CD4-positive, alpha-beta T cell treated with Interleukin-10 for 1 hour (primary cell): ENCODE results near the gene DLGAP1.

Experiments used
- DNase-seq: peaks from one replicate; pipeline ENCODE4 v3.0.0-alpha.2; 2020

Gene DLGAP1

DNA sequence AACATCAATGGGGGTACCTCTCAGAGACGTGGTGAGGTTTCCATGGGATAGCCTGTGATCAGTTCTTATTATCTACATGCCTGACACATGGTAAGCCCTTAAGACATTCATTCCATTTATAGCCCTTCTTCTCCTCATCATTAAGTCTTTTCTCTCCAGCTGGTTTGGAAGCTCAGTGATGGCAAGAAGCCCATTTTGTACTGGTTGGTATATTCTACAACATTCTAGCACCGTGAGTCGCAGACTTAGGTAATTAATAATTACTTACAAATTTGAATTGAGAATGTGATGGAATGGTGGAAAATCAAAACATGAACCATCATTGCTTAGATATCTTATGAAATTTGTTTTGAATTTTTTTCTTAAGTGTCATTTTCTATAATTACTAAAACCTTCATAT, 472.6 kb downstream of the DLGAP1 start:
- DNase-seq: no peak

DNA sequence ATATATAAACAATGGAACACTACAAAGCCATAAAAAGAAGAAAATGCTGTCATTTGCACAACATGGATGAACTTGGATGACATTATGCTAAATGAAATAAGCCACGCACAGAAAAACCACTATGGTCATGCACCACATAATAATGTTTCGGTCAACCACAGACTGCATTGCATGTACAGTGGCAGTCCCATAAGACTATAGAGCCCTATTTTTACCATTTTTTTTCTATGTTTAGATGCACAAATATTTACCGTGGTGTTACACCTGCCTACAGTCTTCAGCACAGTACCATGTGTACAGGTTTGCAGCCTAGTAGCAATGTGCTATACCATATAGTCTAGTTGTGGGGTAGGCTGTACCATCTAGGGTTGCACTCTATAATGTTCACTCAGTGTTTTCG, 476.1 kb downstream of the DLGAP1 start:
- DNase-seq: no peak

DNA sequence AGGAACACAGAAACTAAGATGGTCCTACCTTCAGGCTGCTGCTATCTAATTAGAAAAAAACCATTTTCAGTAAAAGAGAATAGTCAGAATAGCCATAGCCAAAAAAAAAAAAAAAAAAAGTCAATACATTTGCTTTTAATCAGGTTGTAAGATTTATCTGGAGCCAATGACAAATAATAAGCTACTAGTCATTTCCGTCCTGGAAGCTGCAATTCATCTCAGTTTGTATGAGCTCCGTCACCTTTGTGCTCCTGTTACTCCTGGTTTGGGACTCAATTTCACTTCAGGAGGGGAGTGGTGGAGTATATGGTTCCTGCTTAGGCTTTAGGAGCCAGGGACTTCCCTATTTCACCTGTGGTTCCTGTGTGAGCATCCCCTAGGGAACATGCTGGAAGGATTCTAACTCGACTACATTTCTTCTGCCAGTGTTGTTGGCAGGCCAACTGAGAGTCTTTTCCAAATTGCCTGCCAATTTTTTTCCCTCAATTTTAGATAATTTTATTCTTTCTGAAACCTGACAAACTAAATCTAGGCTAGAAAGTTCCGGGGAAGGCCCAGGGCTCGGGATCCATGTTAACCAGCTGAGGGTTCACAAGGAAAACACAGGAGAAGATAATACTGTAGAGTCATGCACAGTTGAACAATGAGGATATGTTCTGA, 481.8 kb downstream of the DLGAP1 start:
- DNase-seq: no peak

DNA sequence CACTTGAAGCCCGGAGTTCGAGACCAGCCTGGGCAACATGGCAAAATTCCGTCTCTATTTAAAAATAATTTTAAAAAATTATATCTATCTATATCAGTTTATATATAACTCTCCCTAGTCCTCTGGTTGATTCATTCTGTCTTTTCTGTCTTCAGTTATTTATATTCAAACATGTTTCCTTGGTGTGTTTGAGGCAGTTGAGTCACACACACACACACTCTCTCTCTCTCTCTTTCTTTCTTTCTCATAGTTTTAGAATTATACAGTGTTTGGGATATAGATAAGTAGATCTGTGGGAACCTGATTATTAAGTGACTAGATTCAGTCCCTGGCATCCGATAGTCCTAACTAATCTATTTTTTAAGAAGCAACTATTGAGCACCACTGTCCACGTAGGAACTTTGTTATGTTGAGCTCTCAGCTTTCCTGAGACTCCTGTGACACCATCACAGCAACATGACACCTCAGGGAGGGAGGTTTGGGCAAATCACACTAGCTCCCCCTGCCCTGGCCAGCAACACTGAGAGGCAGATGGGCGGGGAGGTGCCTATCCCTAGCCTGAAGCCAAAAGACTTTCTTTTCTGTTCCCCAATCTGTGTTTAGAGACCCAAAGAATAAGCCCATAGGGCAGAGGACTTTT, 482.7 kb downstream of the DLGAP1 start:
- DNase-seq: no peak

DNA sequence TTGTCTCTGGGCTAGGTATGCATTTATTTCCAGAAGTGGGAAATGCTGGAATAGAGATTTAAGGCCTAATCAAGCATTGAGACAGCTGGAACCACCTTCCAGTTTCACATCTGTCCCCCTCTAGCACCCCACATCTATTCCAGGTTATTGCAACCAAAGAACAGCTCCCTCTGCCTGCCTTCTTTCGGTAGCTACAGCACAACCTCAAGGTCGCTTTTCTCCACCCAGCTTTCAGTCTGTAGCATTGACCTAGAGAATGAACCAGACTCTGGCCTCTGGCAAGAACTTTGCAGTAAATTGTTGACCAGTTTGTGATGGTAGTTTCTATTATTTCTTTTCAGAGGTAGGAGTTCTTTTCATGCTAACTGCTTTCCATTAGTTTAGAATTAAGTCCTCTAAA, 484.2 kb downstream of the DLGAP1 start:
- DNase-seq: no peak

DNA sequence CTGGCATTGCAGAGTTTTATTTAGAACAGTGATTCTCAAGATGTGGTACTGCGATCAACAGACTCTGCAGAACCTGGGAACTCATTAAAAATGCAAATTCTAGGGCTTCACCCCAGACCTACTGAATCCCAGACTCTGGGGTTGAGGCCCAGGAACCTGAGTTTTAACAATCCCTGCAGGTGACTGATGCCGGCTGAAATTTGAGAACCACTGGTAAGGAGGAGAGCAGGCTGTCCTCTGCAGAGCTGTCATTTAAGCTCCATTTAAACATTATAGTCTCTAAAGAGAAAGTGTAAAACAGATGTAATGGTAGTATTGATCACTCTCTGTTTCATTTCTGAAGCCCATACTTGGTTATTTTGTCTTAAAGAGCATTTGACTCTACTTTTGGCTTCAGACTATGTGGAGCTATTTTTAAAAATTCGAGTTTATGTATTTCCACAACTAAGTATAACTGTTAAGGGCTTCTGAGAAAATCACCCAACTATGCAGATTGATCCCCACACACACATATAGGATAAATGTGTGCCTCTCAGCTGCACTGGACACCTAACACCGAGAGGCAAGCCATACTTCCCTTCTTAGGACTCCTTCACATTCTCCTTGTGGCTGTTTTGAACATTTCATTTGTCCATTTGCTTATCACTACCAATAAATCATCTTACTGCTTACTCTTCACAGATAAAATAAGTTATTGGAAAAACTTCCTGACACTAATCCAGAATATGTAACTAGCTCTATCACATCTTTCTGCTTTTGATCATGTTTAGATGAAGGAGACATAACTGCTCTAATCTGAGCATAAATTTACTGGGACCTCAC, 487.5 kb downstream of the DLGAP1 start:
- no peak for DNase-seq

DNA sequence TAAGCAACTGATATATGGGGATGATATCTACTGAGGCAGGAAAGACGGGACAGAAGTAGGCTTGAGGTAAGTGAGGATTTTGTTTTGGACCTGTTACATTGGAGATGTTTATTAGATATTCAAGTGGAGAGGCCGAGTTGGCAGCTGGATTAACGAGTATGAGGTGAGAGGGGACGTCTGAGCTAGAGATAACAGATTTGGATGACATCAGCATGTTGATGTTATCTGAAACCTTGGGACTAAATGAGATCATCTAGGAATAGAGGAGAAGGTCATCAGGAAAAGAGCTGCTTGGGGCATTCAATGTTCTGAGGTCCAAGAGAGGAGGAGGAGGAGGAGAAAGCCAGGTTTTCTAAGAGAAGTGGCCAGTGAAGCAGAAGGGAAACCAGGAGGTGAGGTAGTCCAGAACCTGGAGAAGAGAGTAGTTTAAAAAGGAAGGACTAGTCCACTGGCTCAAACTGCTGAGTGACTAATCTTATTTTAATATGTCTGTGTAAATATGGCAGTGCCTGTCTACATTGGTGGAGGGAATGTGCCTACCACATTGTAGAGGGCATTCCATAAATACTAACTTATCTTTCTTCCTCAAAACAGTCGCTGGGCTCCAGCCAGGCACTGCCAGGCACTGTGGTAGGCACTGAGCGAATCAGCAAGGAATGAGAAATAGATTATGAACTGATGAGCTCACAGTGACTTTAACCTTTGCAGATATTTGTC, 488.3 kb downstream of the DLGAP1 start:
- DNase-seq: no peak

DNA sequence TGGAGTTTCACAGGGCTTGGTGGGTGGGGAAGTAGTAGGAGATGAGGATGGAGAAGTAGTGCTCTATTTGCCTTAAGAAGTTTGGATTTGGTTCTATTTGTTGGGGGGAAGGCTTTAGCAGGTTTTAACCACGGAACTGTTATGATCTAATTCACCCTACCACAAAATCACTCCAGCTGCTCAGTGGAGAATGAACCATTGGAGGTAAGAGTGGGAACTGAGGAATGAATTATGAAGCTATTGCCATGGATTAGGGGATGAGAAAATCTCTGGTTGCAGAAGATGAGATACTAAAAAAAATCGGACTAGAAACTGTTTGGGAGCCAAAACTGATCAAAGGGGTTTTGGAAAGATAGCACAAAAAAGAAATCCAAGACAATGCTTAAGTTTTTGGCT, 488.9 kb downstream of the DLGAP1 start:
- DNase-seq: no peak

DNA sequence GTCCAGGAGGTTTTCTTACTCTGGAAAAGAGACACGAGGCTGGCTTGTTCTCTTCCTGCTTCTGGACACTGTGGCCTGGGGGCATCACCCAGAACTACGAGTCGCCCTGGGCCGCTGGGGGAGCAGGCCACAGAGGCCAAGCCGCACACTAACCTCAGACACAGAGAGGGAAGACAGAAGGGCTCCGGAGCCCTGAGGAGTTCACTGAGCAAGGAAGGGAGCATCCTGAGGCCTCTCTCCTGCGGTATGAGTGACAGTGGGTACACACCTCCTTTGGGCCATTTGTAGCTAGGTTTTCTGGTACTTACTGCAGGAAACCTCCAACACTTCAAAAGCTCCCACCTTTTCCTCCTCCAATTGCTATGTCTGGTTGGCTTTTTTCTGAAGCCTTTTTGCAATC, 494.1 kb downstream of the DLGAP1 start:
- DNase-seq: no peak

DNA sequence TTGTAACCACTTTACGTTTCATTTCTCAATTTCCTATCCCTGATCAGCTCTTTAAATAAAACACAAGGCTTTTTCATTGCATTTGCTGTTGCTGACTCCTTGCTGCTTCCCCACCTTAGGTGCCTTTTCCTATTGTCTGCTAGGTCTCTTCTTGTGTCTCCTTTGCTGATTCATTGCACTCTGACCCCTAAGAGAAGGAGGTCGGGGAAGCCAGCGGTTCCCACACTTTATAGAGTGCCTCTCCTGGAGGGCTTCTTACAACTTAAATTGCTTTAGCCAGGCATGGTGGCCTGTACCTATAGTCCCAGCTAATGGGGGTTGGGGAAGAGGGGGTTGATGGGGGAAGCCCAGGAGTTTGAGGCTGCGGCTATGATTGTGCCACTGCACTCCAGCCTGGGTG, 495.0 kb downstream of the DLGAP1 start:
- no peak for DNase-seq

DNA sequence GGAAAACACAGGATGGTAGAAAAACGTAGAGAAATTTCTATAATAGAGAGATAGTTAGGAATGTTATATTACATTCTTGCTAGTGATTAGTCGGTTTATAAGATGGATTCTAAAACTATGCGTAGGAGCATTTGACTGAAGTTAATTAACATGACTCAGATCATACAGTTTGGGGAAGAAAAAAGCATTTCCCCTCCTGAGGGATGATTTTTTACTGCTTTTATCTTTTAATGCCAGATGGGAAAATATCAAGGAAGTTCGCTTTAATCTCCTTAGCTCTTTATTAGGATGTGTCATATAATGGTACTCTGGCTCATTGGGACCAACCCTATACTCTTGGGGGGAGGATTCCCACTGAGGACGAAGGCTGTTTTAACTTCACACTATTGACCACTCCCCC, 503.1 kb downstream of the DLGAP1 start:
- no peak for DNase-seq

DNA sequence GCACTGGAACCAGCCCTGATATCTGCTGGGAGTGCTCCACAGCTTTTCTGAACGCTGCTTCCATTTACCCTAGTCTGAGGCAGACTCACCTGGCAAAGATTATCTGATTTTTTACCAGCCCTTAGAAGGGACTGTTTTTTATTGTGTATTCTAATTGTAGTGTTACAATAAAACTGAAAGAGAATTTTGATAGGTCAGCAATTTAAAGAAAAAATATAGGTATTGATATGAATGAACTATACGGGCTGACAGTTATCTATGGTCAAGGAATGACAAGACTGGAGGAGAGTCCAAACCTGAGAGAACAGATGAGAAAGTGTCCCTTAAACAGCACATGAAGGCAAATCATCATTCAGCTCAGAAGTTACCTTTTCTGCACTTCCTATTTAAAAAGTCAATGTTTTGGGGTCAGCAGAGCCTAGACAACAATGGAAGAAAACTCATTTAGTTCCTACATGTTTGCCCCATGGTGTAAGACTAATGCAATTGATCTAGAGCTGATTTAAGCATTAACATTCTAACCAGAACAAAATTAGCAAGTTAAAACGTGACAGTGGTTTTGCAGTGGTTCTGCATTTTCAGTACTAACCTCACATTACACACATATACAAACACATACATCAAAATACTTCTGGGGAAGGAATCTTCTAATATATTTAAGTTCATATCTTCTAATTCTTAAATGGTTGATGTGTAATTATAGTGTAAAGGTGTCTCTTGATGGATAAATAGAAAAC, 504.3 kb downstream of the DLGAP1 start:
- DNase-seq: no peak

DNA sequence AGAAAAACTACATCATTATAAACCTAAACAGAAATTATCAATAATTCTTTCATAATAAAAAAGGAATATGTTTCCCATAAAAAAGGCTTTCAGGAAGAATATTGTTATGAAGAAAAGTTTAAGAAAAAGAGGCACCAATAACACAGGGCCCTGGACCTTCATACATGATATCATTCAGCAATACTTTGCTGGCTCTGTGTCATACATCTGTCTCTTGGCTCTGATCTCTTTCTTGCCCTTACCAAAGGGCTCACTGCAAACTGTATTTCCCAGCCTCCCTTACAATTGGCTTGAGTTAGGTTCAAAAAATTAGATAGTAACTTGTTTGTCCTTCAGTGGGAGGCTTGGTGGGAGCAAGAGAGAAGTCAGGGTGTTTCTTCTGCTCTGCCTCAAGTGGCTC, 506.1 kb downstream of the DLGAP1 start:
- no peak for DNase-seq

DNA sequence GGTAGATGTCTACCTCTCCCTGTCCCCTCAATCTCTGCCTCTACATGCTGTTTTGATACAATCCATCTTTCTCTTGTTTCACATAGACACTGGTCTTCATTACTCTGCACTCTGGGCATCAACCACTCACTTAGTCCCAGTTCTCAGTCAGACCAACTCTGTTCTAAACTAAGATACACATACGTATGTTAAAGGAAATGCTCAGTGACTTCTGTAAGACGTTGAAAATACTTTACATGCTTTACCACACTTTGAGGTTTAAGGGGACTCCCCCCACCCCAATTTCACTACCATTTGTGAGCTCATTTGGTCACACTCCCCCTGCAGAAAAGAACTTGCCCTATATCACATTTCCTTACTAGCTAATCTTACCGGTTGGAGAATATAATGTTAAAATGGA, 507.7 kb downstream of the DLGAP1 start:
- no peak for DNase-seq

DNA sequence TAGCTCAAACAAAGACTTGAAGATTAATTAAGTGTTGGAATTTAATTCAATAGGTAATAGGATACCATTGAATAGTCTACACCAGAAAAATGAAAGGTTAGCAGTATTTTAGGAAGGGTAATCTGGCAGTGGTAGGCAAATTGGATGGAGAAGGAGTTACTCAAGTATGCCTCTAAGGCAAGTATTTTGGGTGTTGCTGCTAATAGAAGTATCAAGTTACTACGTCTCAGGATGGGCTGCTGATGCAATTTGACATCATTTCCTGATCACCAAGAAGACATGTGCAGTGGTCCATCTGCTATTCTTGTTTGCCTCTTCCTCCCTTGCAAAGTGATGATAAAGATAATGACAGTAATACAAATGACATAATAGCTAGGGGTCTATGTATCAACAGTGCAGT, 519.8 kb downstream of the DLGAP1 start:
- DNase-seq: no peak

DNA sequence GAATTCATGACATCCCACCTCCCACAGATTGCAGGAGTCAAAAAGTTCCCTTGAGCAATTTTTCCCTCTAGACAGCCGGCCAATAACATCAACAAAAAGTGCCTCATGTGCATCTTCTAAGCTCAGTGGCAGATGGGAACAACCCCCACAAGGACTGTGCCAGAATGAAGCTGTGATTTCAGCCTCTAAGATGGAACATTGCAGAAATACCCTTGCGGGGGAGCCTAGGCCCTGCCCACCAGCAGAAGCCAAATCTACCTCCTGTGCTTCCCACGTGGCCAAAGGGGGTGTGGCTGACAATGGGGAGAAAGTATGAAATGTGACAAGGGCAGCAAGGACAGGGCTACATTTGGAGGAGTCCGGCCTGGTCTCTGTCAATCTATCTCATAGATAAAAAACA, 522.8 kb downstream of the DLGAP1 start:
- DNase-seq: no peak

DNA sequence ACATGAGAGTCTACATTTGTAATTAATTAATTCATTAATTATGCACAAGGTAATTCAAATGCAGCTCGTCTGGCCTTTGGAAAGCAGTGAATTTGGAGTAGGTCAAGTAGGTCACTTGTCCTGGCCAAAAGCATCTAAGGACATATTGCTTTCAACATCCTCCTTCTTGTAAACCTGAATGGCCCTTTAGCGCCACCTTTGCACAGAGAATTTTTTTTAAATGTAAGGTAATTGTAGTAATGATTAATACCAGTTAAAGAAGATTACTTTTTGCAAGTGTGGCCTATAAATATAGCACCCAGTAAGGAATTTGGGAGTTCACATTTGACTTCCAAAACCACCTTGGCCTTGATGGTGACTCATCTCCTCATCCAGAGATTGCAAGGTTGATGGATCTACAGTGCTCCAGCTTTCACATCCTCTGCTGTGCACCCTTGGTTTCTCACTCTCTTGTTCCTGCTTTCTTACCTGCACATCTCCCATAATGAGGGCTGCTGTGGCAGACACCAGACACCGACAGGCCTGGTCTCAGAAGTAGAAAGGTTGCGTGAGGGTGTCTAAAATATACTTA, 523.5 kb downstream of the DLGAP1 start:
- no peak for DNase-seq

DNA sequence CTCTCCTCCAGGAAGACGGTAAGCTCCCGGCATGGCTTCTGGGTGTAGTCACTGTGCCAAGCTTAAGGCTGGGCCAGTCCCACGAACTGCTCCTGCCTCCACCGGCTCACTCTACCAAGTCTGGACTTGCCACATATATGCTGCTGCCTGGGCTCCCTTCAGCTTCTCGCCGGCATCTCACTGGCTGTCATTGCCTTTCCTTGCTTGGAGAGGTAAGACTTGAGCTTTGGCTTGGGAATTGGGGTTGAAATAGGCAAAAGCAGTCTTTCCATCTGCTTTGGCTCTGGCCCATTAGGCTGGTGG, 524.1 kb downstream of the DLGAP1 start:
- no peak for DNase-seq

DNA sequence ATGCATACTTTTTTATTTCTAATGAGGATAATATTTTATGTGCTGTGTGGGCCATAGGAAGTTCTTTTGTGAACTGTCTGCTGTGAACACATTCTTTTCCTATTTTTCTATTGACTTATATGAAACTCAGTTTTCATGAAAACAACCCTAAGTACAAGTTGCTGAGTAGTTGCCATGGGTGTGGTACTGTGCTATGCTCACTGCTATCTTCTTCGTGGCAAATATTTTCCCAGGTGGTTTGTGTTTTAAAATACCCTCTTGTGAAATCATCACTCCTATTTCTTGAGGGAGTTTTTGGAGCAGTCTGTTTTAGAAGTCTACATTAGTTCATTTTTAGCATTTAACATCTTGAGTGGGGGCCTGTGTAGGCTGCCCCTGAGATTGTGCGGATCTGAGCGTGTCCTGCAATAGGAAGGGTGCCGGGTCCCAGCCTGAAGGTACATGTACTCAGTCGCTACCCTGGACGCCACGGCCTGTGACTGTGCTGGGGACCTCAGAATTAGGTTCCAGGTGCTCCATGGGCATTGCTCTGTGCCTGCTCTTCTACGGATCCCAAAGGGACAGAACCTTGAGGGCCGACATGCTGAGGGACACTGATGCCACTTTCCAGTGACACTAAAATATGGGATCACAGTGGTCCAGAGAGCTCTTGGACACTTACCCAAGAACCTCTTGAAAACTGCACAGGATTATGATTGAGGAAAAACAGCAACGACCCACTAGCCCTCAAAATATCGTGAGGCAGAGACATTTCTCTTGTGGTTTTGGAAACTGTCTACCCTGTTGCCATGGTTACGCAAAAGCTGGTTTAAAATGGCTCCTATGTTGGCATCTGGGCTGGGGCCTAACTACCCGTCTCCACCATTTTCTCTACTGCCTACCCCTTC, 524.7 kb downstream of the DLGAP1 start:
- DNase-seq: no peak

DNA sequence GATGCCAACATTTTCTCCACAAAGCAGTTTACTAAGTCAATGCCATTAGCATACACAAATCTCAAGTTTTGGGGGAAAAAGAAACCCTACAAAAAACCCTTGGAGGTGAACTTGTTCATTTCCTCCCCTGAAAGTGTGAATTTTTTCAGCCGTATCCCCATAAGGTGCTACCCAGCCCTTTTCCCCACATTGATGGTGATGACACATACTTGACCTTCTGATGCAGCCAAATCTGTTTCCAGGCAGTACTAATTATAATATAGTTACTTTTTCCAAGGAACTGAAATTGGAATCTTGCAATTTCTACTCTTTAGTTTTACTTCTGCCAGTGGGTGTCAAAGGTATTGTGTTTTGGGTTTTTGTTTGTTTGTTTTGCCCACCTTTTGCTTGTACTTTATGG, 530.7 kb downstream of the DLGAP1 start:
- no peak for DNase-seq

DNA sequence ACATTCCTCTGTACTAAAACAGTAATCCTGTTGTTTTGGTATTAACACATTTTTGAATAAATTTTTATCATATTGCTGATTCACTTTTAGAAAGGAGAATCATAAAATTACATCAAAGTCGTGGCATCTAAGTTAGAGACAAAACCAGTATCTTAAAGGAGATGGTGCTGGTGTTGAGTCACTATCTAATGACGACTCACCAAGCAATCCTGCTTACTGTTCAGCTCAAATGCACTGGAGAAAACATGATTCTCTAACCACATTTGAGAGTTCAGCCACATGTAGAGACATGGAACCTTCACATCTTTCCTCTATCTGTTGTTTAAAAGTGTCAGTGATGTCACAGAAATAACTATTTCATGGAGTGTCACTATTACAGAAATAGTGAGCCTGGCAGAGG, 531.4 kb downstream of the DLGAP1 start:
- DNase-seq: no peak

DNA sequence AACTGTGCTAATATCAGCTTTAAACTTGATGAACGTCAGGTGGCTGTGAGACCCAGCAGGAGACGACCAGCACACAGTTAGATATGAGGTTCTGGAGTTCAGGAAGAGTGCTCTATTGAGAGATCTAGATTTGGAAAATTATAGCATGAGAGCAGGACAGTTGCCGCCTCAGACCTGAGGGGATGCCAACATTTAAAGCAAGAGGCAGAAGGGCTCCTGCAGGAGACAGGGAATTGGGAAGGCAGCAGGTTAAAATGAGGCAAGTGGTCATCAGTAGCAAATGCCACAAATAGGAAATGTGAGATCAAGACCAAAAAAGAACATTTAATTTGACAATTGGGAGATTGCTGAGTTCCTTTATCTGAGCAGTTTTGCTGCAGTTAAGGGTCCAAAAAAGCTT, 533.3 kb downstream of the DLGAP1 start:
- DNase-seq: no peak
